CD14-positive monocyte (primary cell): Measurements from ENCODE around the gene PPP1R13L. TPM values are rescaled to one million over a fixed set of nuclear protein-coding genes. Genes with fewer than 3 reads are reported as not detected.

ENCODE experiments used
- DNase-seq, 3 donors: peaks; one replicate each; pipeline ENCODE4 v3.0.0-alpha.2; 2011 to 2022
- H2AFZ ChIP-seq: 2 replicates; pipeline ENCODE4 v1.6.0; 2012; ENCODE audit warnings: mild to moderate bottlenecking, low read depth, low read length, inconsistent platforms; ENCODE audit not compliant: insufficient read depth, poor library complexity, severe bottlenecking
- H3K27ac ChIP-seq, 2 donors: 1 replicate in 1 of 2; 2 replicates in 1 of 2; pipeline ENCODE4 v1.5.1; 2012 to 2013; ENCODE audit warnings: low read length in 2 of 2, control low read depth in 1 of 2, inconsistent platforms in 1 of 2, low read depth in 1 of 2, mild to moderate bottlenecking in 1 of 2
- H3K27me3 ChIP-seq, 2 donors: one replicate each; pipeline versions ENCODE4 v1.6.0 to v1.6.1; 2011 to 2013; ENCODE audit warnings: low read length in 2 of 2; ENCODE audit not compliant: control insufficient read depth in 2 of 2, insufficient read depth in 2 of 2
- H3K36me3 ChIP-seq, 2 donors: replicated peaks in 1 of 2; 1 replicate in 1 of 2; 2 replicates in 1 of 2; pipeline versions ENCODE4 v1.5.1 to v1.6.1; 2012 to 2013; ENCODE audit warnings: low read length in 2 of 2, control low read depth in 1 of 2, inconsistent platforms in 1 of 2, mild to moderate bottlenecking in 1 of 2; ENCODE audit not compliant: insufficient read depth in 2 of 2, control insufficient read depth in 1 of 2
- H3K4me1 ChIP-seq, 2 donors: 1 replicate in 1 of 2; 2 replicates in 1 of 2; pipeline versions ENCODE4 v1.5.1 to v1.6.1; 2012 to 2013; ENCODE audit warnings: low read length in 2 of 2, control low read depth in 1 of 2, inconsistent platforms in 1 of 2, mild to moderate bottlenecking in 1 of 2, moderate library complexity in 1 of 2; ENCODE audit not compliant: insufficient read depth in 2 of 2, control insufficient read depth in 1 of 2
- H3K4me2 ChIP-seq: replicated peaks from 2 replicates; pipeline ENCODE3; 2012; ENCODE audit warnings: low read length, moderate library complexity, mild to moderate bottlenecking; ENCODE audit not compliant: poor library complexity, severe bottlenecking; ENCODE audit errors: extremely low read depth
- H3K4me3 ChIP-seq, 3 experiments: fragments of 200-600 bp in 1 of 3; sonication (generic) in 1 of 3; replicated peaks in 1 of 3; 1 replicate in 2 of 3; 2 replicates in 1 of 3; pipeline ENCODE4 v1.5.1; 2011 to 2013; ENCODE audit warnings: low read length in 3 of 3, mild to moderate bottlenecking in 3 of 3, control low read depth in 2 of 3, low read depth in 2 of 3, inconsistent platforms in 1 of 3, moderate library complexity in 1 of 3
- H3K79me2 ChIP-seq: 2 replicates; pipeline ENCODE4 v1.6.0; 2012; ENCODE audit warnings: mild to moderate bottlenecking, control low read depth, inconsistent platforms, low read length, moderate library complexity; ENCODE audit not compliant: insufficient read depth
- H3K9ac ChIP-seq: 2 replicates; pipeline ENCODE4 v1.6.0; 2017; ENCODE audit warnings: low read length, mild to moderate bottlenecking; ENCODE audit not compliant: insufficient read depth, poor library complexity, severe bottlenecking
- H3K9me3 ChIP-seq, 2 donors: replicated peaks in 1 of 2; 1 replicate in 1 of 2; 2 replicates in 1 of 2; pipeline versions ENCODE4 v1.5.1 to v1.6.1; 2012 to 2013; ENCODE audit warnings: low read length in 2 of 2, control low read depth in 1 of 2; ENCODE audit not compliant: control insufficient read depth in 1 of 2, insufficient read depth in 1 of 2
- H4K20me1 ChIP-seq: 2 replicates; pipeline ENCODE4 v1.6.0; 2012; ENCODE audit warnings: mild to moderate bottlenecking, low read length, control low read depth, moderate library complexity; ENCODE audit not compliant: insufficient read depth
- H3K27ac Mint-ChIP-seq, 7 donors: one replicate each; pipeline ENCODE4 v1.8.0; 2020; ENCODE audit warnings: mild to moderate bottlenecking in 7 of 7, mixed read lengths in 7 of 7, moderate library complexity in 6 of 7, inconsistent platforms in 2 of 7
- H3K27me3 Mint-ChIP-seq, 3 donors: one replicate each; pipeline ENCODE4 v1.8.0; 2021 to 2022; ENCODE audit warnings: low read depth in 3 of 3, mild to moderate bottlenecking in 3 of 3, mixed read lengths in 3 of 3, moderate library complexity in 3 of 3, inconsistent platforms in 1 of 3
- H3K36me3 Mint-ChIP-seq, 2 donors: one replicate each; pipeline ENCODE4 v1.8.0; 2020; ENCODE audit warnings: mixed read lengths in 2 of 2, inconsistent platforms in 1 of 2, mild to moderate bottlenecking in 1 of 2
- H3K4me1 Mint-ChIP-seq: one replicate; pipeline ENCODE4 v1.8.0; 2020; ENCODE audit warnings: mild to moderate bottlenecking, mixed read lengths
- H3K4me3 Mint-ChIP-seq, 2 donors: one replicate each; pipeline ENCODE4 v1.8.0; 2020; ENCODE audit warnings: mild to moderate bottlenecking in 2 of 2, mixed read lengths in 2 of 2, moderate library complexity in 1 of 2
- H3K9me3 Mint-ChIP-seq, 7 donors: one replicate each; pipeline ENCODE4 v1.8.0; 2020 to 2022; ENCODE audit warnings: mixed read lengths in 7 of 7, mild to moderate bottlenecking in 6 of 7, moderate library complexity in 6 of 7, inconsistent platforms in 2 of 7
- CTCF ChIP-seq: fragments of 200-600 bp; IDR thresholded peaks from one replicate; pipeline ENCODE4 v1.8.0; 2022; ENCODE audit warnings: antibody characterized with exemption, mild to moderate bottlenecking
- WGBS: methylation state at CpG from one replicate; pipeline ENCODE4 v1.1.5; 2013; ENCODE audit warnings: missing lambda C conversion rate; ENCODE audit not compliant: insufficient coverage; 5-methylcytosine and 5-hydroxymethylcytosine counted together
- intact Hi-C, 2 donors: fragments of 100-400 bp; cut with micrococcal nuclease; formaldehyde crosslinking; loops; one replicate each; pipeline versions ENCODE4 v1.15.0 to v1.15.1; 2023
- polyA plus RNA-seq, 3 donors: library from polyadenylated mRNA; depleted of rRNA in 1 of 3; unstranded in 2 of 3; stranded (reverse) in 1 of 3; fragments of 300-500 nt in 2 of 3; fragments of >200 nt in 1 of 3; fragmentation: Illumina TruSeq in 2 of 3; gene quantifications; 1 replicate in 2 of 3; 2 replicates in 1 of 3; pipeline ENCODE4 v1.2.3, GENCODE V29; 2012 to 2021

Gene PPP1R13L
- polyA plus RNA-seq, 3 donors, result 0.18 to 1.8 (median 0.45) TPM

GRCh38 chr19:45355402-45355801, 49.5 kb downstream of the PPP1R13L start:
- Histone ChIP-seq H4K20me1 (no peaks in the 10 kb centered on the region), H3K9ac (no peak overlapping the region), H3K9me3 (no peaks in the 10 kb centered on the region), H3K4me3 (no peak overlapping the region), H3K27ac (no peak overlapping the region), H3K36me3 (peaks cover 33 to 81% of the 10 kb centered on the region in 2 donors), H3K4me1 (no peaks in the 10 kb centered on the region), H3K79me2 (no peaks in the 10 kb centered on the region), H2AFZ (no peak overlapping the region), H3K4me2 (no peak overlapping the region), H3K27me3 (no peaks in the 10 kb centered on the region)
- peaks cover 0 to 3% (median 0%) of the 10 kb centered on the region in 7 donors for H3K9me3 Mint-ChIP-seq
- H3K27me3 Mint-ChIP-seq, result no peaks in the 10 kb centered on the region
- no peak overlapping the region for H3K27ac Mint-ChIP-seq
- H3K4me3 Mint-ChIP-seq, result no peak overlapping the region
- H3K4me1 Mint-ChIP-seq, result no peaks in the 10 kb centered on the region
- WGBS, result 95% methylated on average over 9 of the region's 9 CpGs
- no peak for TF ChIP-seq CTCF
- intact Hi-C loops, result no loop called here
- DNase-seq, result no peak
- H3K36me3 Mint-ChIP-seq, result peaks cover 60 to 84% of the 10 kb centered on the region in 2 donors

- H3K9ac ChIP-seq, result no peak overlapping the region
- peak overlapping the region in 1 of 7 donors; percentile 7 for H3K27ac Mint-ChIP-seq
Observed at GRCh38 chr19:45354241-45354842, 50.5 kb downstream of the PPP1R13L start.

More at GRCh38 chr19:45354241-45354842, 50.5 kb downstream of the PPP1R13L start:
- Mint-ChIP-seq H3K36me3 (peaks cover 61 to 78% of the 10 kb centered on the region in 2 donors), H3K9me3 (peaks cover 0 to 3% (median 0%) of the 10 kb centered on the region in 7 donors), H3K4me1 (no peaks in the 10 kb centered on the region), H3K27me3 (no peaks in the 10 kb centered on the region), H3K4me3 (no peak overlapping the region)
- Histone ChIP-seq H3K4me2 (no peak overlapping the region), H3K4me3 (no peak overlapping the region), H3K27ac (no peak overlapping the region), H3K36me3 (peaks cover 33 to 77% of the 10 kb centered on the region in 2 donors), H3K9me3 (no peaks in the 10 kb centered on the region), H4K20me1 (no peaks in the 10 kb centered on the region), H3K79me2 (no peaks in the 10 kb centered on the region), H3K4me1 (no peaks in the 10 kb centered on the region), H2AFZ (no peak overlapping the region), H3K27me3 (no peaks in the 10 kb centered on the region)
- no peak for DNase-seq
- TF ChIP-seq CTCF, result no peak
- intact Hi-C loops, result no loop called here
- 97% methylated on average over 8 of the region's 11 CpGs for WGBS
